HG03039 (cell line): Measurements from ENCODE around the gene SRSF1.
"Not testable (repeated sequence)": the region's sequence is repeated elsewhere in the genome, so short reads cannot be mapped to it uniquely, and the experiment has no call there.

Source experiments
- ATAC-seq: cut with Tn5 transposase; IDR thresholded peaks from one replicate; pipeline ENCODE4 v1.9.1; 2021; ENCODE audit warnings: mild to moderate bottlenecking, moderate library complexity; ENCODE audit not compliant: unreplicated experiment

The SRSF1 gene

DNA sequence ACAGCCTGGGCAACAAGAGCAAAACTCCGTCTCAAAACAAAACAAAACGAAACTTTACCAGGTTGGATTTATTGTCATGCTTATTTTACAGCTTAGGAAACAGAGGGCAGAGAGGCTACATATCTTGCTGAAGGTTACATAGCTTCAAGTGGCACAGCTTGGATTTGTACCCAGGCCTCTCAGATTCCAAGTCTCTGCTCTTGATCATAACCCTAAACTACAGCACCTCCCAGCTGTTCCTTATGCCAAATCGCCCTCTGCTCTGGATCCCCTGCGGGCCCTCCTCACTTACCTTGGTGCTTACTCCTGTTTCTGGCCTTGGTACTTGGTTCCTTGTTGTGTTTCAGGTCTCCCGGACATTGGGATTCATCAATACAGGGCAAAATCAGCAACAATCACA, 40.2 kb downstream of the SRSF1 start:
- no peak for ATAC-seq

DNA sequence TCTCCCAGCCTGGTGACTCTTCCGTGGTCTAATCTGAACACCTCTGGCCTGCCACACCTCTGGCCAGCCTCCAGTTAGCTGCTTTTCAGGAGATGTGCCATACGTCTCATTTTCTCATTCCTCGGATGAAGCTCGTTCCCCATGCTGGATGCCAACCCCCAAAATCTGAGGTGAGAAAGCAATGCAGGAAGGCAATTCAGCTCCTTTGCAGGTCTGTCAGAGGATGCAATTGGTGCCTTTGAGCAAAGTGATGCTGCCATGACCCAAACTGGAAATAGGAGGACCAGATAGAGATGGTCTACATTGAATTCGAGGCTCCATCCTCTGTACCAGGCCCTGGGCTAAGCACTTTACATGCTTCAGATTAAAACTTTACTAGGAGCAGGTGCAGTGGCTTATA, 40.8 kb downstream of the SRSF1 start:
- ATAC-seq = no peak

- ATAC-seq = no peak
These were observed 41.4 kb downstream of the SRSF1 start for GRCh38 chr17:57965521-57966160.

- ATAC-seq = no peak
These were observed 43.9 kb downstream of the SRSF1 start for GRCh38 chr17:57963149-57963511.

DNA sequence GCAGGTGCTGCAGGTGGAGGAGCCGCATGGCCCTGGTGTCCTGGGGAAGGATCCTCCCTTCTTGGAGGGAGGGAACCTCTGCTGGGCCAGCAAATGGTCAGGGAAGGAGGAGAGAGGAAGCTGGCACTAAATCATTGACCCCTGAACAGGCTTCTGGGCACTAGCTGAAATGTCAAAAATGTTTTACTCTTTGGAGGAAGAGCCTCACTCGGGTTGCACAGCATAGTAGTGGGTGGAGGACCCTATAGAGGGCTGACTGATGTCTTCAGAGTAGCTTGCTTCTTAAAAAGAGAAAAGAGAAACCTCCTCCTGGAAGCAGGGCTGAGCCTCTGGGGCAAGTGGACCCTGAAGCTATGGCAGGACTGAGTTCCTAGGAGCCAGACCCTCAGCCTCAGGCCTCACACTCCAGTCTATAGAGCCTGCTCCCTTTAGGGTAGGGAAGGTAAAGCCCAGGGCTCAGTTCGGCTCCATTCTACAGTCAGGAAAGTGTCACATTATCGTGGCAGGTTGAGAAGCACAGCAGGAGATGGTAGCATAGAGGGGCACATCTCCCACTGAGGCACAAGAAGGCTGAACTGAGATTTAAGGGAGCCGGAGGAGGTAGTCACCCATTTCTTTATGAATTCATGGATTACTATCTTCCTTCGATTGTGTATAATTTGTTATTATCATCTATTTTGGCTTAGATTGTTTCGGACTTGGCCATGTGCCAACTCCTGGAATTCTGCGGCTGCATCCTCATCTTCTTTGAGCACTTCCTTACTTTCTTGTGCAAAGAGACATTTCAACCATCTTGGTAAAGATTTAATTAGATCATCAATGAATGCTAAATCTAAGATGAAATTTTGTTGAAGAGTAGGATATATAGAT, 44.5 kb downstream of the SRSF1 start:
- ATAC-seq = no peak

- ATAC-seq = no peak
These were observed 47.1 kb downstream of the SRSF1 start for GRCh38 chr17:57959929-57960328.

GRCh38 chr17:57958391-57958790, 48.7 kb downstream of the SRSF1 start:
- not testable (repeated sequence) for ATAC-seq

GRCh38 chr17:57957886-57958285, 49.2 kb downstream of the SRSF1 start:
- ATAC-seq = no peak

DNA sequence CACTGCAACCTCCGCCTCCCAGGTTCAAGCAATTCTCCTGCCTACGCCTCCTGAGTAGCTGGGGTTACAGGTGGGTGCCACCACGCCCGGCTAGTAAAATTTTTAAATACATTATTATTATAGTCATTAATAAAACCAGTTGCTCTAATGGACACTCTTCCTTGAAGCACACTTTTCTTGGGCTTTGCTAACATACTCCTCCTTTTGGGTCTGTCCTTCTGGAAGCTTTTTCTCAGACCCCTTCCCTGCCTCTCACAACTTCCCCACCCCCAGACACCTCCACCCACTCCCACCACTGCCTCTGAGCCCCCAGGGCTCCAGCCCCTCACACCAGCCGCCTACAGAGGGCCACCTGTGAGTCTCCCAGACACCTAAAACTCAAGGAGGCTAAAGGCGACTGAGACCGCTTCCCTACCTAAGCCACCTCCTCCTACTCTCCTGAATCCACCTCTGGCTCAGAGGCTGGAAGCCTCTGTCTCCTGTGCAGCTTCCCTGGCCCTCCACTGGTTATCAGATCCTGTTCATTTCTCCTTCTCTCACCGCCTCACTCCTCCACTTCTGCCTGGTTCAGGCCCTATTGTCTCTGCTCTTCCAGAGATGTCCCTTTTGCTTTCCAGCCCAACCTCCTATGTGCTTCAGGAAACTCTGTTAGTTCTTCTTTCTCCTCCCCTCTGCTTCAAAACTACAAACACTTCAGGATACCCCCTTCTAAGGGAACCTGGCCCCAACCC, 49.8 kb downstream of the SRSF1 start:
- no peak for ATAC-seq

GRCh38 chr17:57956291-57957119, 50.5 kb downstream of the SRSF1 start:
- ATAC-seq = peak; percentile 58

- no peak for ATAC-seq
These were observed 51.7 kb downstream of the SRSF1 start, which contains the start of gene CUEDC1 for GRCh38 chr17:57955183-57955931. Gene CUEDC1 (minus strand): TSS chr17:57955412. CDS start chr17:57885564, 69,848 bp downstream.

DNA sequence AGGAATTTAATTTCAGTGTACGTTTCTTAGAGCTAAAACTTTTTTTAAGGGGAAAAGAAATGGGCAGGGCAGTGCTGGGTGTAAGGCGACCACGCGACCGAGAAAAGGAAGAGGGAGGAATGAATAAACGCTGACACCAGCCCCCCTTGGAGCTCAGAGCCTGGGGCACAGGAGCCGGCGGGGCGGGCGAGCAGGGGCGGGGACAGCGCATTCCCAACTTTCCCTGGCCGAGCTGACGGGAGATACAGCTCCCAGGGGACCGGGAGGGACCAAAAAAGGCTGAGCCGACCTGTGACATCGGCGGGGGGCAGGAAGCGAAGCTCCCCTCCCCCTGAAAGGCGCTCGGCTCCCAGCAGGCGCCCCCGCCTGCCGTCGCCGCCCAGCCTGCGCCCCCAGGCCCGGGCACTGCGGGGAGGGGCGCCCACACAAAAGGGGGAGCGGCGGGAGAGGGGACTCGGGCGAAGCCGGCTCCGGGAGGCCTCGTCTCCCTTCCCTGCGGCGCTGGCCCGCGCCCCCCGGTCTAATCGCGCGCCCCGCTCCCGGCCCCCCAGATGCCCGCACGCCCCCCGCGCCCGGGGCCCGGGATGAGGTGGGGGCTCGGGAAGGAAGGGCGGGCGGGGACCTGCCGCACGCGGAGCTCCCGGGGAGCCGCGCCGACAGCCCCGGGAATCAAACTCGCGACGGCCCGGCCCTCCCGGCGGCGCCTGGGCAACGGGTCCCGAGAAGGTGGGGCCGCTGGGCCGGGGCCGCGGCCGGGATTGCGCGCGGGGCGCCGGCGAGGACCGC, 52.5 kb downstream of the SRSF1 start:
- no peak for ATAC-seq

DNA sequence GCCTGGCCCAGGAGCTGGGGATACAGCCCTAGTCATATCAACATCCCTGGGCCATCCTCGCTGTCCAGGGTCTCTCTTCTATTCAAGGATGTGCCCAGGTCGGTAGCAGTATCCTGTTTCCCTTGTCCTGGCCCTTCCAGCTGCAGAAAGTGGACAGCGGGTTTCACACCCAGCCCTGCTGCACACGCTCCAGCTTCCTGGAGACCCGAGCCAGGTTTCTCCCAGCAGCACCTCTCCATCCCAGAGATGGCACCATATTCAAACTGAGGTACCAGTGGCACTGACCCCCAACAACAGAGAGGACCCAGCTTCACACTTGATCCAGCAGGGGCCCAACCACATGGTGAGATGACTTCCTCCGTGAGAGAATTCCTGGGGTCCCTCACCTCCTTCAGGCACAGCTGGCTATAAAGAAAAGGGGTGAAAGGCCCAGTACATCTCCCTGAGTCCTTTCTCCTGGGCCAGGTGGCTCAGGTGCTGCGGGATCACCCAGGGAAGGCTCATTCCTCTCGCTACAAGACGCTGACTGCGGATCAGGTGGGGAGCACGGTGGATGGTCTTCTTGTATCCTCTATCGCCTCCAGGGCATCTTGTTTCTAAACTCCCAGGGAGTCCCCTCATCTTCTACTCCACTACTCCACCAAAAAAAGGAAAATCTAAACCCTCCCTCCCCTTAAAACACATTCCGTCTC, 53.2 kb downstream of the SRSF1 start:
- ATAC-seq = no peak
